Measurements from ENCODE around the gene TRABD. TPM values are rescaled to one million over a fixed set of nuclear protein-coding genes. Genes with fewer than 3 reads are reported as not detected.

The TRABD gene
- total and polyA plus RNA-seq, 7 donors: 14.2 to 88.1 (median 21.4) TPM

GRCh38 chr22:50233223-50233622 is 47.5 kb downstream of the TRABD start:
- Histone ChIP-seq H3K4me3 (no peak overlapping the region), H3K36me3 (peaks cover 0 to 54% (median 15%) of the 10 kb centered on the region in 4 donors), H3K27ac (no peak overlapping the region), H3K4me1 (no peaks in the 10 kb centered on the region), H3K9me3 (no peaks in the 10 kb centered on the region), H3K27me3 (no peaks in the 10 kb centered on the region)
- 94% methylated on average over 18 of the region's 18 CpGs for WGBS, 2 donors
- DNase-seq: peak; percentile 50
- TF ChIP-seq POLR2AphosphoS5 (IDR thresholded peaks at IDR 0.05) (no peak), CTCF (IDR thresholded peaks at IDR 0.05) (no peak), POLR2A (IDR thresholded peaks at IDR 0.05) (no peak), EP300 (IDR thresholded peaks at IDR 0.05) (no peak)
- intact Hi-C loops (cut with DNase I): no loop called here

- Histone ChIP-seq H3K36me3 (peaks cover 6 to 54% (median 16%) of the 10 kb centered on the region in 4 donors), H3K4me1 (peaks cover 0 to 16% (median 11%) of the 10 kb centered on the region in 4 donors), H3K27me3 (no peaks in the 10 kb centered on the region), H3K27ac (no peak overlapping the region), H3K4me3 (no peak overlapping the region), H3K9me3 (no peaks in the 10 kb centered on the region)
- WGBS, 2 donors: 69 to 70% methylated on average over 11 of the region's 11 CpGs
- TF ChIP-seq CTCF (IDR thresholded peaks at IDR 0.05): no peak
- no peak for TF ChIP-seq POLR2AphosphoS5 (IDR thresholded peaks at IDR 0.05)
- intact Hi-C loops (cut with DNase I): no loop called here
- no peak for DNase-seq
Observed at GRCh38 chr22:50236731-50237409, 51.2 kb downstream of the TRABD start.

GRCh38 chr22:50238755-50239154 is 53.0 kb downstream of the TRABD start:
- no peak for DNase-seq
- no peaks in the 10 kb centered on the region for H3K27me3 ChIP-seq
- H3K27ac ChIP-seq: no peak overlapping the region
- H3K4me3 ChIP-seq: no peak overlapping the region
- peaks cover 3 to 35% (median 28%) of the 10 kb centered on the region in 4 donors for H3K4me1 ChIP-seq
- H3K9me3 ChIP-seq: no peaks in the 10 kb centered on the region
- peaks cover 6 to 36% (median 12%) of the 10 kb centered on the region in 4 donors for H3K36me3 ChIP-seq
- intact Hi-C loops (cut with DNase I): no loop called here
- no peak for TF ChIP-seq POLR2A (IDR thresholded peaks at IDR 0.05)
- TF ChIP-seq EP300 (IDR thresholded peaks at IDR 0.05): no peak
- TF ChIP-seq POLR2AphosphoS5 (IDR thresholded peaks at IDR 0.05): no peak
- no peak for TF ChIP-seq CTCF (IDR thresholded peaks at IDR 0.05)
- WGBS, 2 donors: 87 to 90% methylated on average over 9 of the region's 9 CpGs

GRCh38 chr22:50242406-50242949 is 56.8 kb downstream of the TRABD start:
- no peak for DNase-seq
- Histone ChIP-seq H3K27ac (peak overlapping the region in 1 of 4 donors; percentile 18), H3K4me1 (peaks cover 3 to 54% (median 42%) of the 10 kb centered on the region in 4 donors), H3K36me3 (peaks cover 6 to 39% (median 14%) of the 10 kb centered on the region in 4 donors), H3K9me3 (no peaks in the 10 kb centered on the region), H3K27me3 (no peaks in the 10 kb centered on the region), H3K4me3 (peak overlapping the region; percentile 84 to 94 (median 89))
- WGBS, 2 donors: 70 to 72% methylated on average over 14 of the region's 14 CpGs
- no peak for TF ChIP-seq CTCF (IDR thresholded peaks at IDR 0.05)
- TF ChIP-seq POLR2AphosphoS5 (IDR thresholded peaks at IDR 0.05): no peak
- TF ChIP-seq EP300 (IDR thresholded peaks at IDR 0.05): no peak
- TF ChIP-seq POLR2A (IDR thresholded peaks at IDR 0.05): no peak
- intact Hi-C loops (cut with DNase I): loop anchor here (5.0 kb wide), 2 partner anchors 265 to 385 kb away; partner anchors contain the start of genes ARSA, LMF2 and NCAPH2

All from sigmoid colon (tissue), 7 donors.